Right cardiac atrium (tissue), 5 donors: ENCODE data around the gene KMT2C. TPM values are rescaled to one million over a fixed set of nuclear protein-coding genes. Genes with fewer than 3 reads are reported as not detected.
"Not testable (repeated sequence)": the region's sequence is repeated elsewhere in the genome, so short reads cannot be mapped to it uniquely, and the experiment has no call there.

Experiments used
- ATAC-seq, 2 donors: fragments of 200-7000 bp; cut with Tn5 transposase; one replicate each; pipeline versions ENCODE4 v1.8.0 to v1.9.1; 2020; ENCODE audit warnings: moderate library complexity in 2 of 2, mild to moderate bottlenecking in 1 of 2
- DNase-seq, 3 donors: peaks; one replicate each; pipeline ENCODE4 v3.0.0-alpha.2; 2020
- H3K27ac ChIP-seq: one replicate; pipeline ENCODE4 v1.5.1; 2013; ENCODE audit warnings: mild to moderate bottlenecking, low read length, control low read depth, moderate library complexity
- H3K27me3 ChIP-seq: one replicate; pipeline ENCODE4 v1.6.1; 2013; ENCODE audit not compliant: control insufficient read depth, insufficient read depth
- H3K4me1 ChIP-seq: one replicate; pipeline ENCODE4 v1.6.1; 2013; ENCODE audit warnings: low read length; ENCODE audit not compliant: control insufficient read depth, insufficient read depth
- H3K4me3 ChIP-seq: one replicate; pipeline ENCODE4 v1.5.1; 2013; ENCODE audit warnings: low read length, control low read depth
- H3K9me3 ChIP-seq: one replicate; pipeline ENCODE4 v1.6.1; 2013; ENCODE audit warnings: low read length; ENCODE audit not compliant: control insufficient read depth
- WGBS: extraction: QIAGEN DNeasy Blood & Tissue Kit; methylation state at CpG from one replicate; pipeline ENCODE4 v1.1.7; 2013; 5-methylcytosine and 5-hydroxymethylcytosine counted together
- intact Hi-C, 4 donors: fragments of 100-400 bp; cut with DNase I; formaldehyde crosslinking; loops; one replicate each; pipeline versions ENCODE4 v1.11.0 to v1.14.0; 2022 to 2023
- polyA plus RNA-seq: library from polyadenylated mRNA; stranded (reverse); fragments of 200-250 nt; gene quantifications from one replicate; pipeline ENCODE4 v1.2.3, GENCODE V29; 2013
- total RNA-seq, 4 donors: library from RNA; stranded (reverse); fragmentation: NEBNext Ultra II Directional; extraction: Animal tissue kit (Norgen Biotek cat#: 25700); gene quantifications; one replicate each; pipeline ENCODE4 v1.2.1, GENCODE V29; 2021
- donor health status: healthy with polysubstance abuse.
- donor health status: DM: no; HTN: yes; CAD: no.
- donor health status: DM: no; HTN: no; CAD: no.
- donor health status: DM: no; HTN: yes; CAD: no; lungs with severe emphysema.
- donor health status: DM: yes; HTN: yes; CAD: no.

Gene KMT2C
- total and polyA plus RNA-seq, 5 donors, result 10.9 to 52.6 (median 49.9) TPM

- H3K27me3 ChIP-seq, result no peaks in the 10 kb centered on the region
- H3K4me1 ChIP-seq, result no peaks in the 10 kb centered on the region
- H3K4me3 ChIP-seq, result no peak overlapping the region
- H3K9me3 ChIP-seq, result no peaks in the 10 kb centered on the region
- ATAC-seq, result no peak
- H3K27ac ChIP-seq, result no peak overlapping the region
- WGBS, result 92% methylated on average over 2 of the region's 2 CpGs
- intact Hi-C loops, result no loop called here
- no peak for DNase-seq
These were observed 142.9 kb downstream of the KMT2C start for GRCh38 chr7:152292897-152293296.

- H3K27me3 ChIP-seq, H3K4me3 ChIP-seq, H3K4me1 ChIP-seq, H3K27ac ChIP-seq, DNase-seq, H3K9me3 ChIP-seq, intact Hi-C loops: not testable (repeated sequence)
- 94% methylated on average over 3 of the region's 3 CpGs for WGBS
- ATAC-seq, result peak; percentile 26 to 33
These were observed 148.8 kb downstream of the KMT2C start for GRCh38 chr7:152286972-152287371.

- H3K27ac ChIP-seq, intact Hi-C loops, H3K4me3 ChIP-seq, H3K9me3 ChIP-seq, DNase-seq, H3K4me1 ChIP-seq, H3K27me3 ChIP-seq: not testable (repeated sequence)
- ATAC-seq, result peak; percentile 44 to 45
These were observed 149.6 kb downstream of the KMT2C start for GRCh38 chr7:152286219-152286618.

GRCh38 chr7:152284998-152285397, 150.8 kb downstream of the KMT2C start:
- H3K9me3 ChIP-seq, H3K27ac ChIP-seq, ATAC-seq, H3K27me3 ChIP-seq, DNase-seq, H3K4me3 ChIP-seq, H3K4me1 ChIP-seq, intact Hi-C loops: not testable (repeated sequence)
- WGBS, result 87% methylated on average over 3 of the region's 3 CpGs

GRCh38 chr7:152277687-152278086, 158.1 kb downstream of the KMT2C start:
- H3K4me1 ChIP-seq, H3K27me3 ChIP-seq, H3K4me3 ChIP-seq, intact Hi-C loops, DNase-seq, H3K9me3 ChIP-seq, H3K27ac ChIP-seq, ATAC-seq: not testable (repeated sequence)
- 98% methylated on average over 2 of the region's 2 CpGs for WGBS

GRCh38 chr7:152270427-152270826, 165.4 kb downstream of the KMT2C start:
- H3K4me1 ChIP-seq, H3K9me3 ChIP-seq, intact Hi-C loops, H3K4me3 ChIP-seq, DNase-seq, H3K27ac ChIP-seq, ATAC-seq, H3K27me3 ChIP-seq: not testable (repeated sequence)
- 95% methylated on average over 2 of the region's 2 CpGs for WGBS

- H3K9me3 ChIP-seq, DNase-seq, H3K27ac ChIP-seq, H3K4me3 ChIP-seq, intact Hi-C loops, H3K27me3 ChIP-seq, H3K4me1 ChIP-seq, ATAC-seq: not testable (repeated sequence)
- 77% methylated on average over 2 of the region's 2 CpGs for WGBS
These were observed 168.9 kb downstream of the KMT2C start for GRCh38 chr7:152266859-152267258.

GRCh38 chr7:152264915-152265314, 170.9 kb downstream of the KMT2C start:
- H3K27me3 ChIP-seq, H3K4me3 ChIP-seq, intact Hi-C loops, DNase-seq, H3K27ac ChIP-seq, H3K4me1 ChIP-seq, H3K9me3 ChIP-seq: not testable (repeated sequence)
- ATAC-seq, result peak in 1 of 2 donors; percentile 73
- WGBS, result 65% methylated on average over 5 of the region's 5 CpGs

GRCh38 chr7:152262146-152262545, 173.7 kb downstream of the KMT2C start:
- H3K27ac ChIP-seq, H3K9me3 ChIP-seq, H3K4me1 ChIP-seq, intact Hi-C loops, H3K4me3 ChIP-seq, H3K27me3 ChIP-seq: not testable (repeated sequence)
- 96% methylated on average over 8 of the region's 8 CpGs for WGBS
- DNase-seq (peak in 1 of 3 donors; percentile 25), ATAC-seq (peak in 1 of 2 donors; percentile 52)

GRCh38 chr7:152259645-152260044, 176.2 kb downstream of the KMT2C start:
- H3K4me1 ChIP-seq, DNase-seq, H3K4me3 ChIP-seq, ATAC-seq, H3K27me3 ChIP-seq, H3K9me3 ChIP-seq, H3K27ac ChIP-seq, intact Hi-C loops: not testable (repeated sequence)

- DNase-seq, intact Hi-C loops, H3K9me3 ChIP-seq, H3K27ac ChIP-seq, H3K4me3 ChIP-seq, H3K27me3 ChIP-seq, H3K4me1 ChIP-seq: not testable (repeated sequence)
- peak in 1 of 2 donors; percentile 48 for ATAC-seq
- WGBS, result 80% methylated on average over 2 of the region's 2 CpGs
These were observed 188.0 kb downstream of the KMT2C start for GRCh38 chr7:152247851-152248250.

- DNase-seq, H3K27ac ChIP-seq, ATAC-seq, H3K4me3 ChIP-seq, H3K27me3 ChIP-seq, H3K9me3 ChIP-seq, H3K4me1 ChIP-seq, intact Hi-C loops: not testable (repeated sequence)
- WGBS, result 57% methylated on average over 2 of the region's 2 CpGs
These were observed 190.4 kb downstream of the KMT2C start for GRCh38 chr7:152245417-152245816.
